ENCODE results near the gene FBXO46.
A peak's percentile ranks its signal among the peaks of the same experiment; 100 is the strongest.
"Not testable (repeated sequence)": the region's sequence is repeated elsewhere in the genome, so short reads cannot be mapped to it uniquely, and the experiment has no call there.

FBXO46 gene

GRCh38 chr19:45746866-45747265 lies 16.2 kb upstream of the FBXO46 start:
- no peak for DNase-seq (ENCODE audit: extremely low read depth, low read depth)
- no peak for TF ChIP-seq CTCF (IDR thresholded peaks at IDR 0.05; ENCODE audit: low read depth, low read length, missing control alignments)
- H3K4me3 ChIP-seq (replicated peaks; ENCODE audit: low read depth, low read length), result no peak overlapping the region

- TF ChIP-seq CTCF (IDR thresholded peaks at IDR 0.05; ENCODE audit: low read depth, low read length, missing control alignments), result no peak
- no peak overlapping the region for H3K4me3 ChIP-seq (replicated peaks; ENCODE audit: low read depth, low read length)
- no peak for DNase-seq (ENCODE audit: extremely low read depth, low read depth)
These were observed 14.9 kb upstream of the FBXO46 start for GRCh38 chr19:45745606-45746005.

GRCh38 chr19:45742969-45743368 lies 12.3 kb upstream of the FBXO46 start:
- TF ChIP-seq CTCF (IDR thresholded peaks at IDR 0.05; ENCODE audit: low read depth, low read length, missing control alignments), result no peak
- H3K4me3 ChIP-seq (replicated peaks; ENCODE audit: low read depth, low read length), result no peak overlapping the region
- DNase-seq (ENCODE audit: extremely low read depth, low read depth), result no peak

- DNase-seq (ENCODE audit: extremely low read depth, low read depth), result no peak
- no peak overlapping the region for H3K4me3 ChIP-seq (replicated peaks; ENCODE audit: low read depth, low read length)
- no peak for TF ChIP-seq CTCF (IDR thresholded peaks at IDR 0.05; ENCODE audit: low read depth, low read length, missing control alignments)
These were observed 9.1 kb upstream of the FBXO46 start for GRCh38 chr19:45739498-45740439.

GRCh38 chr19:45733160-45733810 lies 2.6 kb upstream of the FBXO46 start, which contains the start of gene MEIOSIN:
TSS of gene MEIOSIN (plus strand) at chr19:45733439. CDS start at chr19:45735377, 1,938 bp downstream.
- TF ChIP-seq CTCF (IDR thresholded peaks at IDR 0.05; ENCODE audit: low read depth, low read length, missing control alignments), result no peak
- no peak for DNase-seq (ENCODE audit: extremely low read depth, low read depth)
- H3K4me3 ChIP-seq (replicated peaks; ENCODE audit: low read depth, low read length), result no peak within 1 kb of the TSS

GRCh38 chr19:45729800-45730290 lies 851 bp downstream of the FBXO46 start:
- DNase-seq (ENCODE audit: extremely low read depth, low read depth), result no peak
- TF ChIP-seq CTCF (IDR thresholded peaks at IDR 0.05; ENCODE audit: low read depth, low read length, missing control alignments), result no peak
- H3K4me3 ChIP-seq (replicated peaks; ENCODE audit: low read depth, low read length), result peak overlapping the region; percentile 95

GRCh38 chr19:45728683-45729082 lies 2.0 kb downstream of the FBXO46 start:
- DNase-seq (ENCODE audit: extremely low read depth, low read depth), result not testable (repeated sequence)

GRCh38 chr19:45720065-45720464 lies 10.6 kb downstream of the FBXO46 start:
- not testable (repeated sequence) for H3K4me3 ChIP-seq (replicated peaks; ENCODE audit: low read depth, low read length)

More at GRCh38 chr19:45728683-45729082, 2.0 kb downstream of the FBXO46 start:
- H3K4me3 ChIP-seq (replicated peaks; ENCODE audit: low read depth, low read length), result not testable (repeated sequence)

More at GRCh38 chr19:45720065-45720464, 10.6 kb downstream of the FBXO46 start:
- DNase-seq (ENCODE audit: extremely low read depth, low read depth), result not testable (repeated sequence)

Data from HFF-Myc (cell line).